H1 (cell line): ENCODE measurements around the gene RBM47. TPM values are rescaled to one million over a fixed set of nuclear protein-coding genes. Genes with fewer than 3 reads are reported as not detected.

Experiments
- CTCF ChIA-PET: fragments of 300-600 bp; sonication (Branson Sonifier 250); formaldehyde crosslinking; loops from one replicate; lab custom pipeline; 2021; ENCODE audit not compliant: partially characterized antibody; lab: Charles Lee
- POLR2A ChIA-PET: fragments of 300-600 bp; sonication (Branson Sonifier 250); formaldehyde crosslinking; loops from one replicate; lab custom pipeline; 2021; ENCODE audit warnings: inconsistent platforms; ENCODE audit not compliant: partially characterized antibody; lab: Charles Lee
- DNase-seq, 2 experiments: peaks; one replicate each; pipeline versions ENCODE4 v3.0.0 to v3.0.0-alpha.2; 2010 to 2022; ENCODE audit warnings: low spot score in 2 of 2, low read depth in 1 of 2, mixed read lengths in 1 of 2
- FAIRE-seq: peaks from 2 replicates; lab custom pipeline; 2011; peaks lifted over from hg19 to GRCh38; lab: Jason Lieb, UNC
- H2AFZ ChIP-seq: 2 replicates; pipeline ENCODE4 v1.8.1; 2012; ENCODE audit warnings: low read length, inconsistent platforms
- H2AK5ac ChIP-seq: 2 replicates; pipeline ENCODE4 v1.6.1; 2013; ENCODE audit warnings: low read depth, low read length
- H2BK120ac ChIP-seq: replicated peaks from 2 replicates; pipeline ENCODE3; 2013; ENCODE audit warnings: low read depth, low read length, inconsistent platforms
- H2BK12ac ChIP-seq: 2 replicates; pipeline ENCODE4 v1.6.1; 2013; ENCODE audit warnings: low read depth, low read length
- H2BK15ac ChIP-seq: 2 replicates; pipeline ENCODE4 v1.6.1; 2013; ENCODE audit warnings: low read length
- H2BK20ac ChIP-seq: 2 replicates; pipeline ENCODE4 v1.6.1; 2013; ENCODE audit warnings: low read length
- H2BK5ac ChIP-seq: 2 replicates; pipeline ENCODE4 v1.6.1; 2013; ENCODE audit warnings: low read depth, low read length
- H3K14ac ChIP-seq: 2 replicates; pipeline ENCODE4 v1.6.1; 2013; ENCODE audit warnings: inconsistent platforms; ENCODE audit not compliant: insufficient read length
- H3K18ac ChIP-seq: 2 replicates; pipeline ENCODE4 v1.6.1; 2013; ENCODE audit warnings: low read length; ENCODE audit errors: extremely low read depth
- H3K23ac ChIP-seq: 2 replicates; pipeline ENCODE4 v1.6.1; 2013; ENCODE audit warnings: inconsistent platforms; ENCODE audit not compliant: insufficient read length
- H3K23me2 ChIP-seq: 2 replicates; pipeline ENCODE4 v1.6.1; 2013; ENCODE audit warnings: low read depth, low read length
- H3K27ac ChIP-seq: 2 replicates; pipeline ENCODE4 v1.6.1; 2011; ENCODE audit warnings: low read depth, low read length, inconsistent platforms
- H3K27me3 ChIP-seq, 4 experiments: replicated peaks in 1 of 4; 1 replicate in 1 of 4; 2 replicates in 3 of 4; pipeline versions ENCODE4 v1.6.1 to v1.8.1; 2011 to 2013; ENCODE audit warnings: low read length in 3 of 4, mild to moderate bottlenecking in 3 of 4, inconsistent platforms in 2 of 4, mixed read lengths in 2 of 4, moderate library complexity in 1 of 4; ENCODE audit not compliant: control insufficient read depth in 3 of 4, insufficient read depth in 3 of 4; ENCODE audit errors: extremely low read depth in 1 of 4
- H3K36me3 ChIP-seq, 4 experiments: 2 replicates each; pipeline versions ENCODE4 v1.6.1 to v1.8.1; 2011 to 2013; ENCODE audit warnings: mild to moderate bottlenecking in 4 of 4, low read length in 3 of 4, moderate library complexity in 2 of 4, control low read depth in 1 of 4, inconsistent platforms in 1 of 4; ENCODE audit not compliant: insufficient read depth in 4 of 4, control insufficient read depth in 2 of 4
- H3K4ac ChIP-seq: replicated peaks from 2 replicates; pipeline ENCODE3; 2013; ENCODE audit warnings: low read length, low read depth, mixed read lengths, inconsistent platforms; ENCODE audit not compliant: insufficient read length
- H3K4me1 ChIP-seq, 4 experiments: replicated peaks in 1 of 4; 1 replicate in 1 of 4; 2 replicates in 3 of 4; pipeline versions ENCODE4 v1.6.1 to v1.8.1; 2011 to 2013; ENCODE audit warnings: low read length in 3 of 4, inconsistent platforms in 2 of 4, mixed read lengths in 1 of 4; ENCODE audit not compliant: insufficient read depth in 4 of 4, control insufficient read depth in 3 of 4
- H3K4me2 ChIP-seq, 2 experiments: 2 replicates each; pipeline versions ENCODE4 v1.6.1 to v1.8.1; 2011 to 2013; ENCODE audit warnings: low read depth in 2 of 2, low read length in 2 of 2, control low read depth in 1 of 2, inconsistent platforms in 1 of 2, mild to moderate bottlenecking in 1 of 2; ENCODE audit not compliant: insufficient read depth in 1 of 2
- H3K4me3 ChIP-seq, 4 experiments: fragments of 200-600, 300-600 bp in 1 of 4; sonication (generic), shearing (Covaris generic), sonication (Bioruptor Twin) in 1 of 4; 2 replicates each; pipeline versions ENCODE4 v1.5.1 to v1.8.1; 2011 to 2016; ENCODE audit warnings: low read length in 4 of 4, low read depth in 3 of 4, control low read depth in 2 of 4, inconsistent platforms in 2 of 4, mild to moderate bottlenecking in 2 of 4, mixed read lengths in 1 of 4, moderate library complexity in 1 of 4; ENCODE audit not compliant: insufficient read depth in 2 of 4; ENCODE audit errors: extremely low read depth in 1 of 4
- H3K56ac ChIP-seq: replicated peaks from 2 replicates; pipeline ENCODE3; 2013; ENCODE audit warnings: low read depth, mild to moderate bottlenecking, mixed read lengths, low read length, inconsistent platforms; ENCODE audit not compliant: insufficient read length
- H3K79me1 ChIP-seq: 2 replicates; pipeline ENCODE4 v1.6.1; 2013; ENCODE audit warnings: low read depth, low read length, control low read depth
- H3K79me2 ChIP-seq, 2 experiments: 2 replicates each; pipeline versions ENCODE4 v1.6.1 to v1.8.1; 2012 to 2013; ENCODE audit warnings: low read length in 2 of 2, mild to moderate bottlenecking in 2 of 2, inconsistent platforms in 1 of 2; ENCODE audit not compliant: insufficient read depth in 2 of 2, control insufficient read depth in 1 of 2
- H3K9ac ChIP-seq, 4 experiments: replicated peaks in 1 of 4; 1 replicate in 1 of 4; 2 replicates in 3 of 4; pipeline versions ENCODE4 v1.6.1 to v1.8.1; 2011 to 2013; ENCODE audit warnings: low read depth in 3 of 4, low read length in 3 of 4, control low read depth in 2 of 4, mild to moderate bottlenecking in 2 of 4, moderate library complexity in 2 of 4, inconsistent platforms in 1 of 4; ENCODE audit errors: extremely low read depth in 1 of 4
- H3K9me3 ChIP-seq, 2 experiments: 2 replicates each; pipeline versions ENCODE4 v1.6.1 to v1.8.1; 2012 to 2013; ENCODE audit warnings: mild to moderate bottlenecking in 2 of 2, moderate library complexity in 2 of 2, control low read depth in 1 of 2, inconsistent platforms in 1 of 2, low read depth in 1 of 2, low read length in 1 of 2, mixed read lengths in 1 of 2; ENCODE audit not compliant: insufficient read depth in 2 of 2
- H4K20me1 ChIP-seq, 2 experiments: replicated peaks in 1 of 2; 2 replicates each; pipeline versions ENCODE3 to v1.8.1; 2011 to 2013; ENCODE audit warnings: inconsistent platforms in 2 of 2, low read length in 2 of 2, mild to moderate bottlenecking in 1 of 2; ENCODE audit not compliant: insufficient read depth in 2 of 2, control insufficient read depth in 1 of 2
- H4K5ac ChIP-seq: 2 replicates; pipeline ENCODE4 v1.6.1; 2013; ENCODE audit warnings: low read length, low read depth, mixed read lengths, inconsistent platforms; ENCODE audit not compliant: insufficient read length
- H4K8ac ChIP-seq: 2 replicates; pipeline ENCODE4 v1.8.0; 2013; ENCODE audit warnings: mild to moderate bottlenecking, moderate library complexity, low read length, inconsistent platforms; ENCODE audit not compliant: insufficient read depth; ENCODE audit errors: extremely low read depth
- H4K91ac ChIP-seq: replicated peaks from 2 replicates; pipeline ENCODE3; 2013; ENCODE audit warnings: low read length, mixed read lengths, inconsistent platforms; ENCODE audit not compliant: insufficient read length
- BCL11A ChIP-seq, 2 experiments: IDR thresholded peaks; one replicate each; pipeline ENCODE4 v1.6.1; 2011; ENCODE audit warnings: low read depth in 2 of 2, low read length in 2 of 2, mild to moderate bottlenecking in 2 of 2
- CHD2 ChIP-seq: IDR thresholded peaks from 2 replicates; pipeline ENCODE4 v1.6.1; 2012; ENCODE audit warnings: low read length, improper control_type of control experiment
- GTF2F1 ChIP-seq: IDR thresholded peaks from 2 replicates; pipeline ENCODE4 v1.6.1; 2012; ENCODE audit warnings: low read depth, low read length, improper control_type of control experiment, borderline replicate concordance
- MAX ChIP-seq: IDR thresholded peaks from 2 replicates; pipeline ENCODE4 v1.6.1; 2012; ENCODE audit warnings: inconsistent platforms
- NRF1 ChIP-seq: IDR thresholded peaks from 2 replicates; pipeline ENCODE4 v1.6.1; 2011; ENCODE audit warnings: mild to moderate bottlenecking, low read depth, low read length, improper control_type of control experiment
- POLR2A ChIP-seq, 2 experiments: IDR thresholded peaks; 1 replicate in 1 of 2; 2 replicates in 1 of 2; pipeline ENCODE4 v1.6.1; 2011; ENCODE audit warnings: low read depth in 2 of 2, low read length in 2 of 2, mild to moderate bottlenecking in 2 of 2; ENCODE audit errors: control extremely low read depth in 1 of 2
- RAD21 ChIP-seq, 2 experiments: IDR thresholded peaks in 1 of 2; conservative IDR thresholded peaks in 1 of 2; 2 replicates each; pipeline ENCODE4 v1.6.1; 2011; ENCODE audit warnings: low read depth in 2 of 2, low read length in 2 of 2, improper control_type of control experiment in 1 of 2, inconsistent platforms in 1 of 2, mild to moderate bottlenecking in 1 of 2, moderate library complexity in 1 of 2
- SIX5 ChIP-seq: IDR thresholded peaks from 2 replicates; pipeline ENCODE4 v1.6.1; 2011; ENCODE audit warnings: mild to moderate bottlenecking, low read depth, low read length
- SUZ12 ChIP-seq: fragments of 200-600 bp; sonication (generic); IDR thresholded peaks from 2 replicates; pipeline ENCODE4 v1.6.1; 2012; ENCODE audit warnings: mild to moderate bottlenecking, inconsistent platforms, low read length, moderate library complexity, mixed read lengths
- TAF7 ChIP-seq: optimal IDR thresholded peaks from 2 replicates; pipeline ENCODE3; 2011; ENCODE audit warnings: low read depth, mild to moderate bottlenecking, inconsistent platforms, low read length, moderate library complexity, borderline replicate concordance
- TEAD4 ChIP-seq: IDR thresholded peaks from 2 replicates; pipeline ENCODE4 v1.6.1; 2012; ENCODE audit warnings: low read depth, low read length, inconsistent platforms, mixed read lengths
- USF2 ChIP-seq: IDR thresholded peaks from 2 replicates; pipeline ENCODE4 v1.6.1; 2011; ENCODE audit warnings: low read length, improper control_type of control experiment
- WGBS, 2 experiments: shearing (Covaris generic) in 1 of 2; methylation state at CpG; one replicate each; pipeline versions ENCODE4 v1.1.6 to v1.1.7; 2013 to 2015; ENCODE audit warnings: low lambda C conversion rate in 2 of 2, mixed read lengths in 2 of 2, inconsistent platforms in 1 of 2, low coverage in 1 of 2, missing lambda C conversion rate in 1 of 2; ENCODE audit not compliant: insufficient replicate concordance in 2 of 2, insufficient coverage in 1 of 2, insufficient read length in 1 of 2; ENCODE audit errors: extremely low coverage in 1 of 2, missing lambda C conversion rate in 1 of 2; 5-methylcytosine and 5-hydroxymethylcytosine counted together
- polyA plus RNA-seq, 7 experiments: library from polyadenylated mRNA; depleted of rRNA in 3 of 7; stranded (reverse) in 5 of 7; unstranded in 2 of 7; fragments of >200 nt in 5 of 7; fragments of 200-250 nt in 2 of 7; gene quantifications; 1 replicate in 5 of 7; 2 replicates in 1 of 7; 4 replicates in 1 of 7; pipeline versions ENCODE4 v1.2.1 to v1.2.3, GENCODE V29; 2011 to 2013; ENCODE audit warnings: missing spikeins in 2 of 7, mixed read lengths in 2 of 7
- total RNA-seq: library from RNA; stranded (reverse); fragmentation: NEBNext Ultra II Directional; extraction: Animal tissue kit (Norgen Biotek cat#: 25700); gene quantifications from 2 replicates; pipeline ENCODE4 v1.2.1, GENCODE V29; 2021

Gene RBM47
- total and polyA plus RNA-seq, 2 of the 8 experiments (the other 6 are each of a cell fraction or from before 2014, with no cell fraction given) = 42.8 to 78.9 TPM

GRCh38 chr4:40388239-40388638, 241.4 kb downstream of the RBM47 start:
- FAIRE-seq = peak; percentile 70
- CTCF ChIA-PET = interaction anchor here (0.8 to 1.9 kb wide), 7 partner anchors 8 to 227 kb away, joined by 3 to 17 read pairs (median 4); no protein-coding TSS in a partner anchor
- TF ChIP-seq NRF1 (no peak), TAF7 (no peak), SUZ12 (no peak), POLR2A (IDR thresholded peaks at IDR 0.05; ENCODE audit: control extremely low read depth in 1 of 2, low read depth in 2 of 2, low read length in 2 of 2) (no peak), USF2 (no peak), TEAD4 (no peak), BCL11A (IDR thresholded peaks at IDR 0.05; ENCODE audit: low read depth in 2 of 2, low read length in 2 of 2) (no peak), SIX5 (no peak), GTF2F1 (no peak), CHD2 (no peak), MAX (peak; percentile 69), RAD21 (IDR thresholded peaks at IDR 0.05 in 1 of 2, conservative IDR thresholded peaks at IDR 0.05 in 1 of 2; ENCODE audit: low read depth in 2 of 2, low read length in 2 of 2) (peak; percentile 21 to 35; a peak in 3 of 4 replicates)

More at GRCh38 chr4:40388239-40388638, 241.4 kb downstream of the RBM47 start:
- Histone ChIP-seq H2BK15ac (no peak overlapping the region), H2AFZ (peak overlapping the region; percentile 86), H4K91ac (peak overlapping the region; percentile 45), H3K36me3 (no peaks in the 10 kb centered on the region), H3K14ac (no peak overlapping the region), H4K8ac (no peak overlapping the region), H3K4me3 (no peak overlapping the region), H3K4ac (no peak overlapping the region), H3K79me1 (no peaks in the 10 kb centered on the region), H2AK5ac (no peak overlapping the region), H3K23ac (no peak overlapping the region), H2BK12ac (no peak overlapping the region), H3K18ac (no peak overlapping the region), H3K56ac (no peak overlapping the region), H4K20me1 (no peaks in the 10 kb centered on the region), H3K9ac (no peak overlapping the region), H3K9me3 (no peaks in the 10 kb centered on the region), H2BK20ac (no peak overlapping the region), H2BK5ac (no peak overlapping the region), H3K4me1 (no peaks in the 10 kb centered on the region), H3K79me2 (no peaks in the 10 kb centered on the region), H3K4me2 (no peak overlapping the region), H3K27me3 (no peaks in the 10 kb centered on the region), H2BK120ac (no peak overlapping the region), H3K23me2 (no peaks in the 10 kb centered on the region), H4K5ac (no peak overlapping the region), H3K27ac (no peak overlapping the region)
- 66% methylated on average over 6 of the region's 6 CpGs; no CpG with 5 or more reads in 1 of the 2 experiments for WGBS, 2 experiments
- POLR2A ChIA-PET = interaction anchor here (0.6 to 1.4 kb wide), 3 partner anchors 8 to 26 kb away, joined by 3 to 4 read pairs (median 4); no protein-coding TSS in a partner anchor
- no peak for DNase-seq
